ENCODE results near the gene HOXB7.

Gene HOXB7

DNA sequence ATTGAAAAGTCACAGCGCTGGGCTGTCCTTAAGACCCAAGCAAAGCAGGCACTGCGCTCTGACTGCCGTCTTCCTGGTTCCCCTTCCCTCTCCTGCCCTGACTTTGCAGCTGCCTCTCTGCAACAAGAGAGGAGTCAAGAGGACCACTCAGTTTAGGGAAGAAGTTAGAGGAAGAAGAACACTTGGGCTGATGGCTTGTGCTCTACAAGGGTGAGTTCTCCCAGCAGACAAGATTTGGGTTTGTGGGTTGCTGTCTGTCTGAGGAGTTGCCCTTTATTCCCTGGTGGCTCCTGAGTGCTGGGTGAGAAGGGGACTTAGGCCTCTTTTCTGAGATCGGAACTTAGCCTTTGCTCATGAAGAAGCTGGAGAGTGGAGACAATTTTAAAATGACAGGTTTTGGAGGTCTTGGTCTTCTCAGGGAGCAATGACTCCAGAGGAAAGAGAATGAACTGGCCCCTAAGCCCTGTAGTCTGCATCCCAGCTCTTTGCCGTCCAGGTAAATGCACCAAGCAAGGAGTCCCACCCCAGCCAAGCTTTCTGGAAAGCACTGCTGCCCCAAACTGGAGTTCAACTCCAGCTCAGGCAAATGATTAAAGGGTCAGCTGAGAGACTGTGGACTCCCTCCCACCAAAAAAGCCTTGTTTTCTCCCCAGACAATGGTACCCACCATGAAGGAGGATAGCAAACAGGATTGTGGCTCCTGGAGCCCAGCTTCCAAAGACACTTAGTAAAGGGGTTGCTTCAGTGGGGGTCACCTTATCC is 18.0 kb upstream of the HOXB7 start:
- ATAC-seq, result no peak
- Mint-ChIP-seq H3K9me3 (no peaks in the 10 kb centered on the region), H3K4me3 (no peak overlapping the region), H3K27me3 (peaks cover 98% of the 10 kb centered on the region), H3K27ac (no peak overlapping the region), H3K36me3 (no peaks in the 10 kb centered on the region), H3K4me1 (peaks cover 15% of the 10 kb centered on the region)

DNA sequence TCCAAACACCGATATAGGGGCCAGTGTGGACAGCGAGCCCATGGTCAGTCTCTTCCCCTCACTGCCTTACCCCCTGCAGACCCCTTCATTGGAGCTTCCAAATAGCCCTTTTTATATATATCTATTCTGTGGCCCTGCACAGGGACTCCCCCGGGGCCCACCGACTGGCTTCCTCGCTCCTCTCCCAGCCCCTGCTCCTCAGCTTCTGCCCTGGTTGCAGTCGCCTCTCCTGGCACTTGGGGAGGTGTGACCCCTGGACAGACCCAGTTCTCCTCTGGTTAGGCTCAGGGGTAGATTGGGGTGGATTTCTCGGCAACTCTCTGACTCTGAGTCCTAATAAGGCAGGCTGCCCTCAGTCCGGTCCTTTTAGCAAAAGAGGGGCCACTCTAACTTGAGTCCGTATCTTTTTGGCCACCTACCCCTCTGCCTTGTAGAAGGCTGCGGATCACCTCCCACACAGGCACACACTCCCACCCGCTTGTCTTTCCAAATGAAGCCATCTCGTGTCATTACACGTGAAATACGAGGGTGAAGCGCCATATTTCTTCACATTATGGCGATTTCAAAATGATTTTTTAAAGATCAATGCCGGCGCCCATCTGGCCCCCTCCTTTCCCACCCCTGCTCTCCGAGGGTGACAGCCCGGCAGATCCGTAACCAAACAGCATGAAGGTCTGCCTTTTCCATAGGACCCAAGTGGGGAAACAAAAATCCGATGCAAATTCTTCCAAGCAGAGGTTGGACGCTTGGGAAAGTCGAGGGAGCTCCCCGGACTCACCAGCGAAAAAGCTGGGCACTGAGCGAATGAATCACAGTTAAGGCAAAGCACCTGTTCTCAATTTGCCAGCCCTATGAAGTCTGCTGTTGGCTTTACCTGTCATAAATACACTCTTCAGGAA is 17.1 kb upstream of the HOXB7 start:
- H3K36me3 Mint-ChIP-seq, result no peaks in the 10 kb centered on the region
- H3K27me3 Mint-ChIP-seq, result peaks cover 98% of the 10 kb centered on the region
- no peak overlapping the region for H3K4me3 Mint-ChIP-seq
- peaks cover 15% of the 10 kb centered on the region for H3K4me1 Mint-ChIP-seq
- no peak for ATAC-seq
- no peak overlapping the region for H3K27ac Mint-ChIP-seq
- H3K9me3 Mint-ChIP-seq, result no peaks in the 10 kb centered on the region

DNA sequence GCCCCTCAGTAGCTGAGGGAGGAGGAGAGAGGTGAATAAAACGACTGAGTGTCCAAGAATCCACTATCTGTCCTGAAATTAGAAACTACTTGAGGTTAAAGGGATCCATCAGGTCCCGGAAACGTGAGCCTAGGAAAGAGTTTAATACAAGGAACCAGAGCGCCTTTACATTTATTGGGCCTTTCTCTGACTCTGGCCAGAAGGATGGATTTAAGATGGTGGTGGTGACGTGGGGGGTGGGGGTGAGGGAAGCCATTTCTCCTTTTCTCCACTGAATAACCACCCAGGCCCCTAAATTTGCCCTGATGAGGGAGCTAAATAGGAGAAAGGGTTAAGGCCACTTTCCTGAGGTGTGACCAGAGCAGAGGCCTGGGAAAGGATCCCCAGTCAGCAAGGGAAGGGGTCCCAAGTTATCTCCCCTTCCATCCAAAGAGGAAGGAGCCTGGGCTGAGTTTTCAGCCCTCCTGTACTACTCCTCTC is 16.3 kb upstream of the HOXB7 start:
- peaks cover 98% of the 10 kb centered on the region for H3K27me3 Mint-ChIP-seq
- no peak overlapping the region for H3K4me3 Mint-ChIP-seq
- H3K9me3 Mint-ChIP-seq, result no peaks in the 10 kb centered on the region
- no peak overlapping the region for H3K27ac Mint-ChIP-seq
- H3K4me1 Mint-ChIP-seq, result peaks cover 15% of the 10 kb centered on the region
- ATAC-seq, result no peak
- H3K36me3 Mint-ChIP-seq, result no peaks in the 10 kb centered on the region

DNA sequence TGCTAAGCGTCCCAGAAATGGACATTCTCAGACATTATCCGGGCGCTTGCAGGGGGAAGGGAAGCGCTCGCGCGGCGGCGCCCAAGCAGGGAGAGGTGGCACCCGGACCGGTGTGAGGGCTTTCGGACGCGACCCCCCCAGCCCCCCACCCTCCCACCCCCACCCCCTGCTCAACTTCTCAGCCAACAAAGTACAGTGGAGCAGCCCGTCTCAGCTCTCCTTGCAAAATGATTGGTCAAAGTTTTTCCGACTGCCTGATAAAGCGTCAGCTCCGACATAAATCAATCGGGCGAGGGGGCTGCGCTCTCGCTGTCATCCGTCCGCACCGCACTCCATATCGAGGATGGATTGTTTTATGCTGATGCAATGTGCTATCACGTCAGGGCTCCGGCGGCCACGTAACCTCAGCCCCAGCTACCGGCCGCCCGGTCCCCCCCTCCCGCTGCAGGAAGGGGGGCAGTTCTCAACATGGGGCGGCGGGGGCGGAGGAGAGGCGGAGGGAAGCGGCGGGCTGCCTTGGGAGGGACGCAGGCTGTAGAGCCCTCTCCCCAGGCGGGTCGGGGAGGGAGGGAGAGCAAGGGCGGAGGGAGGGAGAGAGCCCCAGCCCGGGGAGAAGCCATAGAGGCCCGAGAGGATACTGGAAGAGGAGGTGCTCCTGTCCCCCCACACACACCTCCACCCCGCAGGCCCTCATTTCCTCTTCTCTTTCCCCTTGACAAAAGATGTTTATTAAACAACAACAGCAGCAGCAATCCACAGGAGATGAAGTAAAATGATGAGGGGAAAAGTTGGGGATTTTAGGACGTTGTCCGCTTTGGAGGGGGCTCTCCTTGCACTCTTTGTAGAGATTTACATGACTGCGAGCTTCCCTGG is 15.7 kb upstream of the HOXB7 start, which contains the start of gene HOXB9:
TSS of gene HOXB9 (minus strand) at position 114 of the 873 bp plus-strand sequence. CDS start at position 25, 89 bp downstream.
- no peak for ATAC-seq
- no peaks in the 10 kb centered on the region for H3K36me3 Mint-ChIP-seq
- H3K4me1 Mint-ChIP-seq, result peaks cover 15% of the 10 kb centered on the region
- peak within 1 kb of the TSS; percentile 85 for H3K4me3 Mint-ChIP-seq
- no peaks in the 10 kb centered on the region for H3K9me3 Mint-ChIP-seq
- H3K27me3 Mint-ChIP-seq, result peaks cover 98% of the 10 kb centered on the region
- H3K27ac Mint-ChIP-seq, result no peak within 1 kb of the TSS

DNA sequence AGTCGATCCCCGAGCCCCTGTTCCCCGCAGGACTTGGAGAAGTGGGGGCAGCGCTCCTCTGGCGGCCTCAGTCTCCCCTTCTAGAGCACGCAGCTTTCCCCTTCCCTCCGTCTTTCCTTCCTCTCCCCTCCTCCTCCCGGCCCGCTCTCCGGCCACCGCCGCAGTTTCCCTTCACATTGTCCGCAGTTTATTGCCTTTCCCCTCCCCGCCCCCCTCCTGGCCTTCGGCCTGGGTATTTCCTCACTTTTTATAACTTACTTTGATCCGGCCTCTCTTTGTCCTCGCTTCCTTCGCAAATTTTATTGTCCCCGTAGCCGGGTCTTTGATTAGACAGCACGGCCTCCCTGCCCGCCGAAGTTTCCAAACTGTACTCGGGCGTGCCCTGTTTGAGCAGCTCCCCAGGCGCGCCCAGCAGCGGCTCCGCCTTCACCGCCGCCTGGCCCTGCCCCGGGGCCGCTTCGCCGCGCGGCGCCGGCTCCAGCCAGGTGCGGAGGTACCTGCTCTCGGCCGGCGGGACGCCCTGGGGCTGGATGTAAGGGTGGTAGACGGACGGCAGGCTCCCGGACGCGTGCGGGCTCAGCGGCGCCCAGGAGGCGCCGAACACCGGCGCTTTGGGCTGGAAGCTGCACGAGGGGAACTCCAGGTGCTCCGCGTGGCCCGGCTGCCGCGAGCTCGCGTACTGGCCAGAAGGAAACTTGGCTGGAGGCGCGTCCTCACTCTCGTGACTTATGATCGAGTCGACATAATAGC is 14.9 kb upstream of the HOXB7 start:
- Mint-ChIP-seq H3K27ac (no peak overlapping the region), H3K4me3 (peak overlapping the region; percentile 85)

DNA sequence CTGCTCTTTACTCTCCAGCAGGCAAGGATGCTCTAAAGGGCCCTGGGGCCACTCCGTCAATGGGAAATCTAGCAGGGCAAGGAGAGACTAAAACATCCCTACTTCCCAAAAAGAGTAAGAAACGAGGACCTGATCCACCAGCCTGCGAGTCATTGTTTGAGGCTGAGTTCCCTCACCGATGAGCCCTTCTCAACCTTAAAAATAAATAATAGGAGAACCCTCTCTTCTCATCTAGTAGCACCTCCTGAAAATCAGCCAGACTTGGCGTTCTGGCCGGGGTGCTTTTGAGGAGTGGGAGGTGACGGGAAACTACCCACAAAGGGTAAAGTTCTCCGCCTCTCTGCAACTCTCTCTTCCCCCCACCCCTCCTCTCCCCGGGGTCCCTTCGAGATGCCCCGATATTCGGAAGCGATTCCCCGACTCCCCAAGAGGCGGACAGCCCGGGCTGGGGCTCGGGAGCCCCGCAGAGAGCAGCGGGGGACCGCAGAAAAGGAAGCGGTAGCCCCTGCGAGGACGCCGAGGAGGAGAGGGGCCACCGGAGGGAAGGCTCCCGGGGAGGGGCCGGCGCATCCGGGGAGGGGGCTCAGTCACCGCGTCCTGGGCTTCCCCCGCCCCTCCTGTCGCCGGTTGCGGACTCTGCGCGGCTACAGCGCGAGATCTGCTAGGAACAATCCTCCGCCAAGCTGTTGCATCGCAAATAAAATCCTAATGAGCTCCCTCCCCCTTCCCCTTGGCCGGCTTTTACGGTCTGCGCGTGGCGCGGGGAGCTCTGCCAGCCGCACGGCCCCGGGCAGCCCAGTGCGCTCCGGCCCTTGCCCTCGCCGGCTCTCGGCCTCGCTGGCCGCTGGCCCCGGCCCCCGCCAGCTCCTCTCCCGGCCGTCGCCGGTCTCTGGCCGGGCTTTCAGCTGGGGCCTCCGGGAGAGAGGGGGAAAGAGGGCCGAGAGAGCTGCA is 14.0 kb upstream of the HOXB7 start:
- no peak for ATAC-seq
- Mint-ChIP-seq H3K27ac (no peak overlapping the region), H3K36me3 (no peaks in the 10 kb centered on the region), H3K4me3 (no peak overlapping the region), H3K9me3 (no peaks in the 10 kb centered on the region), H3K27me3 (peaks cover 98% of the 10 kb centered on the region), H3K4me1 (peaks cover 15% of the 10 kb centered on the region)

More for the DNA sequence above, 14.9 kb upstream of the HOXB7 start:
- no peaks in the 10 kb centered on the region for H3K9me3 Mint-ChIP-seq
- H3K27me3 Mint-ChIP-seq, result peaks cover 98% of the 10 kb centered on the region
- H3K36me3 Mint-ChIP-seq, result no peaks in the 10 kb centered on the region
- ATAC-seq, result peak; percentile 61
- peaks cover 15% of the 10 kb centered on the region for H3K4me1 Mint-ChIP-seq

DNA sequence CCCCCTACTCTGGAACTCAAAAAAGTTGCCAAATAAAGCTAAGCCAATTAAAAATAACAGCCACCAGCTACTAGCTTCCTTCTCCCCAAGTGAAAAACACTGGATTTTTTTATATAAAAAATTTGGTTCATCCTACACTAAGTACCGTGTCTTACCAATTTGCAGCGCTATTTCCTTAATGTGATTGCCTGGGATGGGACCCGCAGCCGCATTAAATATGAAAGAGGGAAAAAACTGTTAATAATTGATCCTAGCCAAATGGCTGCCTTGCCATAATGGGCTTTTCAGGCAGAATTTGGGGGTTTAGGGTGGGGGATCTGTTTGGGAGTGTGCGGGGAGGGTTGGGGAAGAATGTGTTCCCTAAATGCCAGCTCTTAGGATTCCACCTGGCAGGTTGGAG is 13.3 kb upstream of the HOXB7 start:
- no peak overlapping the region for H3K4me3 Mint-ChIP-seq
- ATAC-seq, result no peak
- H3K27me3 Mint-ChIP-seq, result peaks cover 98% of the 10 kb centered on the region
- peaks cover 15% of the 10 kb centered on the region for H3K4me1 Mint-ChIP-seq
- H3K36me3 Mint-ChIP-seq, result no peaks in the 10 kb centered on the region
- H3K27ac Mint-ChIP-seq, result no peak overlapping the region
- H3K9me3 Mint-ChIP-seq, result no peaks in the 10 kb centered on the region

DNA sequence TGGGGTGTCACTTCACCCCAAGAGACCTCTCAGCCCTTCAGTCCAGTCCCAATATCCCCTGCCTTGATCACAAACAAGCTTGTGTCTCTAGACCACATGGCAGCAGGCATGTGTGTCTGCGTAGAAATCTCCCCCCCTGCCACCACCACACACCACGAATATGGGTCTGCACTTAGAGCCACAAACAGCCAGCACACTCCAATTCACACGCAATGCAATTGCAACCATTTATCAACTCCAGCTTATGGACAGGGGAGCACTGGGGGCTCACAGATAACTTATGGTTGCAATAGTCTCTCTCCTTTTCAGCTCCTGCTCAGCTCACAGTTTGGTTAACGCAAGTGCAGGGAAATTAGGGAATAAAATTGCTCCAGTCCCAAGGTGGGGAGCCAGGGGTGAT is 12.8 kb upstream of the HOXB7 start:
- H3K4me3 Mint-ChIP-seq, result no peak overlapping the region
- H3K4me1 Mint-ChIP-seq, result peaks cover 18% of the 10 kb centered on the region
- H3K9me3 Mint-ChIP-seq, result no peaks in the 10 kb centered on the region
- no peaks in the 10 kb centered on the region for H3K36me3 Mint-ChIP-seq
- H3K27ac Mint-ChIP-seq, result no peak overlapping the region
- peaks cover 98% of the 10 kb centered on the region for H3K27me3 Mint-ChIP-seq
- ATAC-seq, result no peak

DNA sequence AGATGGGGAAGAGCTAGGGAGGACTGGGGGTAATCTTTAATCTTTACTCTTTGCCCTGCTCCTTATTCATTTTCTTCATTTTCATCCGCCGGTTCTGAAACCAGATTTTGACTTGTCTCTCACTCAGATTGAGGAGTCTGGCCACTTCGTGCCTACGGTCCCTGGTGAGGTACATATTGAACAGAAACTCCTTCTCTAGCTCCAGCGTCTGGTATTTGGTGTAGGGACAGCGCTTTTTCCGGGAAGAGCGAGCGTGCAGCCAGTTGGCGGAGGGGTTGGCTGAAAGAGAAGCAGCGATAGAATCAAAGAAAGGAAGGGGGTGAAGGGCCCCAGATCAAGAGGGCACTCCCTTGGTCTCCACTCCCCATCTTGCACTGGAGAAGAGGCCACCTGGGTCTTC is 12.0 kb upstream of the HOXB7 start:
- H3K27me3 Mint-ChIP-seq, result peaks cover 98% of the 10 kb centered on the region
- no peak overlapping the region for H3K27ac Mint-ChIP-seq
- no peaks in the 10 kb centered on the region for H3K9me3 Mint-ChIP-seq
- no peak overlapping the region for H3K4me3 Mint-ChIP-seq
- no peaks in the 10 kb centered on the region for H3K36me3 Mint-ChIP-seq
- ATAC-seq, result no peak
- peaks cover 23% of the 10 kb centered on the region for H3K4me1 Mint-ChIP-seq

DNA sequence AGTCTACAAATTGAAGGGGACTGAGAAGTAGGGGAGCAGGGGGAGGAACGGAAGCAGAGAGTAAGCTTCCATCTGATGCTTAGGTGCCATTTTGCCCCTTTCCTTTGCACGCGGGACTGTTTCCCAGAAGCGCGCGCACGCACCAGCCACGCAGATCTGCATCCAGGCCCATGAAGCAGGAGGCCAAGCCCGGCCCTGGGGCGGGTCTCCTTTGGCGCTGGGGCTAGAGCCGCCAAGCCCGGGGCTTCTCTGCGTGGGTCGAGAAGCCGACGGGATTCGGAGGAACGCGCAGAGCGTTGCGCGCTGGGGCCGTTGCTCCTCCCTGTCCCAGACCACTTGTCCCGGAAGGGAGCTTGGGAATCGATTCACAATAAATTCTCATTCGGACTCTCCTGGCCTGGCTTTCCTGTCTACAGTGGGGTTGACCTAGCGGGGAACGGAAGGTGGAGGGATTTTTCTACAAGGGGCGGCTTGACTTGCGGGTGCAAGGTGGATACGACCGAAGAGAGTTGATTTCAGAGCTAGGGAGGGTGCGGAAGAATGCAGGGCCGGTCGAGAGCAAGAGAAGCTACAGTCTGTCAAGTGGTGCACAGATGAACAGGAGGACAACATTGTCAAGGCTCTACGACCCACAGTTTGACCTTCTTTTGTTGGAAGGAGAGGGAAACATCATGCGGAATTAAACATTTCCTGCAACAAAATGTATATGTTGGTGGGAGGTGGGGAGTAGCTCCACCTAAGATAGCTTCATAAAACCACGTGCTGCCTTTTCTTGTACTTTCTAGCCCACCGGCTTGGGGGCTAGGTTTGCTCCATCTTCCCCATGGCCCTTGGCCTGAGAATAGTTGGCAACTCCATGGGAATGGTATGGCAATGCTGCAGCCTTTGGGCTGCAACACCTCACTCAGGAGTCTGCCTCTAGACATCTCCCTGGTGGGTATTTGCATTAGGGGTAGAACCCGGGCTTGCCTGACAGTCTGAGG is 10.9 kb upstream of the HOXB7 start:
- no peak for ATAC-seq
- Mint-ChIP-seq H3K9me3 (no peaks in the 10 kb centered on the region), H3K27ac (no peak overlapping the region), H3K36me3 (no peaks in the 10 kb centered on the region), H3K4me3 (no peak overlapping the region), H3K4me1 (peaks cover 30% of the 10 kb centered on the region), H3K27me3 (peaks cover 98% of the 10 kb centered on the region)

DNA sequence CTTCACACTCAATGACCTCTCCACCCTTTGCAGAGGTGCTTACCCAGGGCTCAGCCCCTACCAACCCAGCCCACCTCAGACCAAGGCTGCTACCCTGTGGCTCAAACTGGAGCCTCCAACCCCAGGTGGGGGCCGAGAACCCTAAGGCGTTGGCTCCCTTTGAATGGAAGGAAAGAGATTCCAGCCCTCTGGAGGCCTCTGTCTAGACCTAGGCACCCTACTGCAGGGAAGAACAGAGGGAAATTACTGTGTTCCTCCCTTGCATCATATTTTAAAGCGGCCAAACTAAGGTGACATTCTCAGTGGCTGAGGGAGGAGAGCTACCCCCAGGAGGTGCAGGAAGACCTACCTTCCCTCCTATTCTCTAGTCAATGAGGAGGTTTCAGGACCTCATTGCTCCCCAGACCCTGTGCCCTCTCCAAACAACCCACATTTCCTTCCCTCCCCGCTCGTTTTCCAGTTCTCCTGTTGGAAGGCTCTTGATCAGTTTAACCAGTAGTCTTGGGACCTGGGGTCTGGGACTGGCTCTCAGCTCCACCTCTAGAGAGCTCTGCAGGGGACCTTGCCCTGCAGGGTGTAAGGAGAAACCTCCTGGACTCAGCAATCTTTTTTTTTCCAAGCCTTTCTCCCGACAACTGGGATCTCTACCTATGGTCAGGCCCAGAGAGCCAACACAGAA is 9.8 kb upstream of the HOXB7 start:
- peaks cover 22% of the 10 kb centered on the region for H3K4me1 Mint-ChIP-seq
- no peaks in the 10 kb centered on the region for H3K9me3 Mint-ChIP-seq
- ATAC-seq, result no peak
- H3K27me3 Mint-ChIP-seq, result peaks cover 98% of the 10 kb centered on the region
- no peaks in the 10 kb centered on the region for H3K36me3 Mint-ChIP-seq
- no peak overlapping the region for H3K4me3 Mint-ChIP-seq
- H3K27ac Mint-ChIP-seq, result no peak overlapping the region

DNA sequence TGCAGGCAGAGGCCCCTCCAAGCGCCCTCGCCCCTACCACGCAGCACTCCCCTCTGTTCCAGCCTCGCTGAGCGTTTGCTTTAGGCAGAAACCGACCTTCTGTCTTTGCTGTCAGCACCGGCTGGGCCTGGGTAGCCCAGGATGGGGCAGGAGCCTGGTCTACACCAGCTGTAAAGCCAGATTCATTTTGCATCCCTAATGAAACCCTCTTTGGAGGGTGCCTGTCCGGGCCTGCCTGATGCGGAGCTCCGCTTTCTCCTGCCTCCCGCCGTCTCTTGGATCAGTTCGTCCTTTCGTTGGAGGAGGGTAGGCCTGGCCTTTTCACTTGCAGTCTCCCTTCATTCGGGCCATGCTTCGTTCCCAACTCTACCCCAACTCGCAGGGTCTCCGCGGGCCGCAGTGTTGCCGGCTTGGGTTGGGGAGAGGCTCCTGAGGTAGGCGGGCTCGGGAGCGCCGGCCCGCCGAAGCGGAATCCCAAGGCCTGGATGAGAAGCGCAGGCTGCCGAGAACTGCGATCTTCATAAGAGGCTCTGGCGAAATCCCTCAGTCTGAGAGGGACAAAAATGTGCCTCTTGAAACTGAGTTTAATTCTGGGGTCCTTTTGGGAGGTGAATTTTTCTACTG is 9.1 kb upstream of the HOXB7 start:
- H3K27ac Mint-ChIP-seq, result peak overlapping the region; percentile 66
- peaks cover 1% of the 10 kb centered on the region for H3K9me3 Mint-ChIP-seq
- no peak for ATAC-seq
- H3K27me3 Mint-ChIP-seq, result peaks cover 99% of the 10 kb centered on the region
- H3K4me1 Mint-ChIP-seq, result peaks cover 23% of the 10 kb centered on the region
- H3K36me3 Mint-ChIP-seq, result no peaks in the 10 kb centered on the region
- peak overlapping the region; percentile 52 for H3K4me3 Mint-ChIP-seq

Data from stimulated activated memory B cell treated with anti-CD40 and anti-IgM and Interleukin-4, amounts not matched to agents 10 μg/mL and 1 μg/mL and 100 μg/mL, for 72 hours (primary cell).